GM10266 (cell line): Measurements from ENCODE around the gene SLC9A9.

Experiments used
- DNase-seq: peaks from one replicate; pipeline ENCODE4 v3.0.0; 2012; ENCODE audit errors: extremely low spot score
- TF ChIP-seq, protein P1 (sequence below): IDR thresholded peaks from 2 replicates; pipeline ENCODE4 v1.5.1; 2012; ENCODE audit warnings: mild to moderate bottlenecking, low read depth; ENCODE audit not compliant: control insufficient read depth, insufficient read depth; ENCODE audit errors: missing control alignments

Gene SLC9A9

GRCh38 chr3:143497382-143497781 is 350.9 kb downstream of the SLC9A9 start:
- DNase-seq, result no peak
- TF ChIP-seq, protein P1, sequence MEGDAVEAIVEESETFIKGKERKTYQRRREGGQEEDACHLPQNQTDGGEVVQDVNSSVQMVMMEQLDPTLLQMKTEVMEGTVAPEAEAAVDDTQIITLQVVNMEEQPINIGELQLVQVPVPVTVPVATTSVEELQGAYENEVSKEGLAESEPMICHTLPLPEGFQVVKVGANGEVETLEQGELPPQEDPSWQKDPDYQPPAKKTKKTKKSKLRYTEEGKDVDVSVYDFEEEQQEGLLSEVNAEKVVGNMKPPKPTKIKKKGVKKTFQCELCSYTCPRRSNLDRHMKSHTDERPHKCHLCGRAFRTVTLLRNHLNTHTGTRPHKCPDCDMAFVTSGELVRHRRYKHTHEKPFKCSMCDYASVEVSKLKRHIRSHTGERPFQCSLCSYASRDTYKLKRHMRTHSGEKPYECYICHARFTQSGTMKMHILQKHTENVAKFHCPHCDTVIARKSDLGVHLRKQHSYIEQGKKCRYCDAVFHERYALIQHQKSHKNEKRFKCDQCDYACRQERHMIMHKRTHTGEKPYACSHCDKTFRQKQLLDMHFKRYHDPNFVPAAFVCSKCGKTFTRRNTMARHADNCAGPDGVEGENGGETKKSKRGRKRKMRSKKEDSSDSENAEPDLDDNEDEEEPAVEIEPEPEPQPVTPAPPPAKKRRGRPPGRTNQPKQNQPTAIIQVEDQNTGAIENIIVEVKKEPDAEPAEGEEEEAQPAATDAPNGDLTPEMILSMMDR, result no peak

DNA sequence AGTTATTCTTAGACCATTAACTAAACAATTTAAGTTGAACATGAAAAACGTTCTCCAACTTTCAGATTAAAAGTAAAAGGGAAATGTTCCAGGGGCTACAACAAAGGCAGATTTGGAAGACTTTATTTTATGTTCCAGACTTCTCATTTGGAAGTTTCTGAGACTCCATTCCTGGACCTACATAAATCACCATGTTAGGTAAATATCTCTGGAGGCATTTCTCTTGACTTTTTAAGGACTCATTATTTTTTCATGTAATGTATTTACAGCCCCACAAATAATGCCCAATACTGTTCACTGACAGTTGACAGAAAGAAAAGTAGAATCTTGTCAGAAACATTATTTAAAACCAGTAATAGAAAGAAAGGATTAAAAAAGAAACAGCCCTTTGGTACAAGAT is 352.1 kb downstream of the SLC9A9 start:
- DNase-seq, result no peak
- TF ChIP-seq, protein P1, result no peak

DNA sequence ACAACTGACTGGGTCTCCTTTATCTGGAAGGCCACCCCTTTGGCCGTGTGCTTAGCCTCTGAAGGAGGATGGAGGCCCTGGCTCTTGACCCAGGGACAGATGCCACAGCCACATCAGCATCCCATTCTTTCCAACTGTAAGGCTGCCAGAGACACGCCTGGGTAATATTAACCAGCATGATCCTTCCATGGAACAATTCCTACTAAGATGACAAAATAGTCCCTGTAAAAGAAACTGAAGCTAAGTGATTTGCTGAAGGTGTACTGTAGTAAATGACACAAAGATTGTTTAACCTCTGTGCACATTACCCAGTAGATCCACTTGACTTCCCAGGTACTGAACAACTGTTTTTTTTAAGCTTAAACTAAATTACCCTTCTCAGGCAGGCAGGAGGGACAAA is 352.7 kb downstream of the SLC9A9 start:
- TF ChIP-seq, protein P1, result no peak

DNA sequence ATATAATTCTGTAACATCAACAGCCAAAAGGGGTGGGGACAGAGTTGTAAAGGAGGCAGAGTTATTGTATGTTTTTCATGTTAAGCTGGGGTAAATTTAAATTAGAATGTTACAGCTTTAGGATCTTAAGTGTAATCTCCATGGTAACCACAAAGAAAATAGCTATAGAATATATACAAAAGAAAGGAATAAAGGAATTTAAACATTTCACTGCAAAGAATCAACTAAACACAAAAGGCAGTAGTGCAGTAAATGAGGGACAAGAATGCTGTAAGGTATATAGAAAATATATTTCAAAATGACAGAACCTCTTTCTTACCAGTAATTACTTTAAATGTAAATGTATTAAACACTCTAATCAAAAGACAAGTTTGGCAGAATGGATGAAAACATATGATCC is 361.7 kb downstream of the SLC9A9 start:
- TF ChIP-seq, protein P1, result no peak
- no peak for DNase-seq

More for the DNA sequence above, 352.7 kb downstream of the SLC9A9 start:
- no peak for DNase-seq

DNA sequence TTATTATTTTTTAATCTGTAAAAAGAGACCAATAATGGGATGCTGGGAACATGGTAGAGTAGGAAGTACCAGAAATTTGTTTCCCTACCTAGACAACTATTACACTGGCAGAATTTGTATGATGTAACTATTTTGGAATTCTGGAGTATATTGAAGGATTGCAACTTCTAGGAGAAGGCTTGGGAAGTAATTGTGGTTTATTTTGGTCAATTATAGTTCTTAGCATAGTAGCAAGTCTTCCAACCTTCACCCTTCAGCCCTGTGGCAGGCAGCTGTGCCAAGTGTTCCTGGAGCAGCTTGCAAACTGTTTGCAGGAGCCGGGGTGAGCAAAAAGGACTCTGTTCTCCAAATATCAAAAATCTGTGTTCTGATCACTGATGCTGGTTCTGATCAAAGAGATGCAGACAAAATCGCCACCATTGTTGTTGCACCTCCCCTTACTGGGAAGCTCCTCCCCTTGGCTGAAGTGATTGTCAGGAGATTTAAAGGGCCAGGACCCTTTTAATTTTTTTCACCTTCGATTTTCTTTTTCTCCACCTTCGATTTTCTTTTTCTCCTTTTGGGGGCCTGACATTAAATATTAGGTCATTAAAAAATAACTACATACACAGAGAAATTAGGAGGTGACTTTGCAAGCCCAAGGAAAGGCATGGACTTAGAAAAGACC is 363.3 kb downstream of the SLC9A9 start:
- no peak for DNase-seq
- TF ChIP-seq, protein P1, result no peak

DNA sequence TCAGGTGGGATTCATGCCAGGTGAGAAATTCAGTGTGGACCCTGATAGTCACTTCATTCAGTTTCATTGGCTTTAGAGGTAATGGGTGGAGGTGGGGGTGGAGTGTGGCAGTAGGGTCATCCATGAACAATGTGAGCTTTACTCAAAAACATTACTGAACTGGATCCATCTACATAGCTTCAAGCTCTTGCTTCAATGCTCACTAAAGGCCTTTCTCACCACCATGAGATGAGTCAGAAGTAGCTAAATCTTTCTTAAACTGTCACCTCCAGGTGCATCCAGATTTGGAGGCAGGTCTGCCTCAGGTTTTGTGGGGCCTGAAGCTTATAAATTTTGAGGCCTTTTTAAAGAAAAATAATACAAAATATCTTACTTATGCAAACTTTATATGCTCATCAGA is 365.1 kb downstream of the SLC9A9 start:
- TF ChIP-seq, protein P1, result no peak
- no peak for DNase-seq
